Astrocyte (in vitro differentiated cells and primary cell): ENCODE results near the gene CD84. TPM values are rescaled to one million over a fixed set of nuclear protein-coding genes. Genes with fewer than 3 reads are reported as not detected.

Experiments used
- DNase-seq: peaks from one replicate; pipeline ENCODE4 v3.0.0-alpha.2; 2010; ENCODE audit warnings: low read depth
- FAIRE-seq: peaks from 2 replicates; lab custom pipeline; 2011; peaks lifted over from hg19 to GRCh38; lab: Jason Lieb, UNC
- H2AFZ ChIP-seq: 2 replicates; pipeline ENCODE4 v1.6.0; 2012; ENCODE audit warnings: low read depth, low read length, inconsistent platforms
- H3K27ac ChIP-seq: 2 replicates; pipeline ENCODE4 v1.5.1; 2011; ENCODE audit warnings: low read depth, low read length, inconsistent platforms
- H3K27me3 ChIP-seq: 2 replicates; pipeline ENCODE4 v1.6.0; 2011; ENCODE audit warnings: low read length, inconsistent platforms; ENCODE audit not compliant: insufficient read depth
- H3K36me3 ChIP-seq: 2 replicates; pipeline ENCODE4 v1.5.1; 2011; ENCODE audit warnings: low read length, inconsistent platforms; ENCODE audit not compliant: insufficient read depth
- H3K4me1 ChIP-seq: 2 replicates; pipeline ENCODE4 v1.5.1; 2011; ENCODE audit warnings: low read length, inconsistent platforms; ENCODE audit not compliant: insufficient read depth
- H3K4me2 ChIP-seq: 2 replicates; pipeline ENCODE4 v1.6.0; 2012; ENCODE audit warnings: low read length, inconsistent platforms
- H3K4me3 ChIP-seq: 2 replicates; pipeline ENCODE4 v1.5.1; 2011; ENCODE audit warnings: low read depth, mild to moderate bottlenecking, low read length, inconsistent platforms; ENCODE audit not compliant: insufficient read depth
- H3K79me2 ChIP-seq: 2 replicates; pipeline ENCODE4 v1.6.0; 2012; ENCODE audit warnings: mild to moderate bottlenecking, low read length, inconsistent platforms; ENCODE audit not compliant: insufficient read depth
- H3K9ac ChIP-seq: 2 replicates; pipeline ENCODE4 v1.6.0; 2012; ENCODE audit warnings: mild to moderate bottlenecking, low read length, inconsistent platforms
- H3K9me3 ChIP-seq: 2 replicates; pipeline ENCODE4 v1.5.1; 2012; ENCODE audit warnings: low read depth, mild to moderate bottlenecking, low read length, inconsistent platforms; ENCODE audit not compliant: insufficient read depth
- H4K20me1 ChIP-seq: 2 replicates; pipeline ENCODE4 v1.6.0; 2012; ENCODE audit warnings: low read length, inconsistent platforms; ENCODE audit not compliant: insufficient read depth
- H3K27ac Mint-ChIP-seq: one replicate; pipeline ENCODE4 v1.8.0; 2021; ENCODE audit warnings: mild to moderate bottlenecking, mixed read lengths; ENCODE audit not compliant: unreplicated experiment
- H3K27me3 Mint-ChIP-seq: one replicate; pipeline ENCODE4 v1.8.0; 2021; ENCODE audit warnings: low read depth, mixed read lengths; ENCODE audit not compliant: unreplicated experiment
- H3K36me3 Mint-ChIP-seq: one replicate; pipeline ENCODE4 v1.8.0; 2021; ENCODE audit warnings: low read depth, mixed read lengths; ENCODE audit not compliant: unreplicated experiment
- H3K4me1 Mint-ChIP-seq: one replicate; pipeline ENCODE4 v1.8.0; 2021; ENCODE audit warnings: low read depth, mixed read lengths; ENCODE audit not compliant: unreplicated experiment
- H3K4me3 Mint-ChIP-seq: one replicate; pipeline ENCODE4 v1.8.0; 2021; ENCODE audit warnings: mild to moderate bottlenecking, moderate library complexity, mixed read lengths; ENCODE audit not compliant: unreplicated experiment
- H3K9me3 Mint-ChIP-seq: one replicate; pipeline ENCODE4 v1.8.0; 2021; ENCODE audit warnings: mild to moderate bottlenecking, mixed read lengths; ENCODE audit not compliant: unreplicated experiment
- EZH2 ChIP-seq: IDR thresholded peaks from 2 replicates; pipeline ENCODE4 v1.6.1; 2012; ENCODE audit warnings: mild to moderate bottlenecking, low read length, inconsistent platforms; ENCODE audit not compliant: insufficient read depth
- total RNA-seq: library from RNA; stranded (reverse); gene quantifications from 2 replicates; pipeline ENCODE4 v1.2.1, GENCODE V29; 2021
- TF ChIP-seq, protein P1 (sequence below): IDR thresholded peaks from 2 replicates; pipeline ENCODE4 v1.5.1; 2011; ENCODE audit warnings: low read depth, mild to moderate bottlenecking, inconsistent platforms, low read length, moderate library complexity; ENCODE audit not compliant: insufficient read depth

Gene CD84
- total RNA-seq, 1 donor from 2014 or later = not detected

GRCh38 chr1:160538985-160539651, 40.2 kb downstream of the CD84 start:
- H3K4me3 ChIP-seq = no peak overlapping the region
- H3K4me3 Mint-ChIP-seq = no peak overlapping the region
- TF ChIP-seq, protein P1, sequence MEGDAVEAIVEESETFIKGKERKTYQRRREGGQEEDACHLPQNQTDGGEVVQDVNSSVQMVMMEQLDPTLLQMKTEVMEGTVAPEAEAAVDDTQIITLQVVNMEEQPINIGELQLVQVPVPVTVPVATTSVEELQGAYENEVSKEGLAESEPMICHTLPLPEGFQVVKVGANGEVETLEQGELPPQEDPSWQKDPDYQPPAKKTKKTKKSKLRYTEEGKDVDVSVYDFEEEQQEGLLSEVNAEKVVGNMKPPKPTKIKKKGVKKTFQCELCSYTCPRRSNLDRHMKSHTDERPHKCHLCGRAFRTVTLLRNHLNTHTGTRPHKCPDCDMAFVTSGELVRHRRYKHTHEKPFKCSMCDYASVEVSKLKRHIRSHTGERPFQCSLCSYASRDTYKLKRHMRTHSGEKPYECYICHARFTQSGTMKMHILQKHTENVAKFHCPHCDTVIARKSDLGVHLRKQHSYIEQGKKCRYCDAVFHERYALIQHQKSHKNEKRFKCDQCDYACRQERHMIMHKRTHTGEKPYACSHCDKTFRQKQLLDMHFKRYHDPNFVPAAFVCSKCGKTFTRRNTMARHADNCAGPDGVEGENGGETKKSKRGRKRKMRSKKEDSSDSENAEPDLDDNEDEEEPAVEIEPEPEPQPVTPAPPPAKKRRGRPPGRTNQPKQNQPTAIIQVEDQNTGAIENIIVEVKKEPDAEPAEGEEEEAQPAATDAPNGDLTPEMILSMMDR = no peak
- TF ChIP-seq EZH2 = no peak
- no peaks in the 10 kb centered on the region for H3K36me3 ChIP-seq
- H3K27ac Mint-ChIP-seq = no peak overlapping the region
- no peaks in the 10 kb centered on the region for H4K20me1 ChIP-seq
- no peaks in the 10 kb centered on the region for H3K79me2 ChIP-seq
- no peak for DNase-seq
- H3K9me3 Mint-ChIP-seq = peaks cover 6% of the 10 kb centered on the region
- no peaks in the 10 kb centered on the region for H3K27me3 Mint-ChIP-seq
- H3K9me3 ChIP-seq = no peaks in the 10 kb centered on the region
- no peak overlapping the region for H3K27ac ChIP-seq
- H3K36me3 Mint-ChIP-seq = no peaks in the 10 kb centered on the region
- peaks cover 27% of the 10 kb centered on the region for H3K4me1 Mint-ChIP-seq
- H2AFZ ChIP-seq = no peak overlapping the region
- no peak overlapping the region for H3K9ac ChIP-seq
- no peak for FAIRE-seq
- H3K27me3 ChIP-seq = no peaks in the 10 kb centered on the region
- no peak overlapping the region for H3K4me2 ChIP-seq
- no peaks in the 10 kb centered on the region for H3K4me1 ChIP-seq

DNA sequence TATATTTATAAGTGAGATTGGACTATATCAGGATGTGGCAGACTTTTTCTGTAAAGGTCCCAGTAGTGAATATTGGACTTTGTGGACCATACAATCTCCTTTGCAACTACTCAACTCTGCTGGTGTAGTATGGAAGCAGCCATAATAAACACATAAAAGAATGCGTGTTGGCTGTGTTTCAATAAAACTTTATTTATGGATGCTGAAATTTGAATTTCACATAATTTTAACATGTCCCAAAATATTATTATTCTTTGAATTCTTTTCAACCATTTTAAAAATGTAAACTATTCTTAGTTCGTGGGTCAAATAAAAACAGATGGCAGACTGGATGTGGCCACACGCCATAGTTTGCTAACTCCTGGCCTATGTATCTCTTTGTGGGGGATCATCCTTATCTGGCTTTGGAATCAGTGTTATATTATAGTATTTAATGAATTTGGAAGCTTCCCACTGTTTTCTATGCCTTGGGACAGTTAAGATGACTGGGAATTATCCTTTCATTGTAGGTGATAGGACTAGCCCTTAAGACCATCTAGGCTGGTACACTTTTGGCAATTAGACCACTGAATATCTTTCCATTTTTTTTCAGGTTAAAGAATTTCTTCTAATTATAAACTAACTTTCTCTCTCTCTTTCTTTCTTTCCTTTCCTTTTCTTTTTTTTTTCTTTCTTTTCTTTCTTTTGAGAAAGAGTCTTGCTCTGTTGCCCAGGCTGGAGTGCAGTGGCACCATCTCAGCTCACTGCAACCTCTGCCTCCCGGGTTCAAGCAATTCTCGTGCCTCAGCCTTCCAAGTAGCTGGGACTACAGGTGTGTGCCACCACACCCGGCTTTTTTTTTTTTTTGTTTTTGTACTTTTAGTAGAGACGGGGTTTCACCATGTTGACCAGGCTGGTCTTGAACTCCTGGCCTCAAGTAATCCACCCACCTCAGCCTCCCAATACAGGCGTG, 41.3 kb downstream of the CD84 start:
- no peaks in the 10 kb centered on the region for H4K20me1 ChIP-seq
- DNase-seq = no peak
- no peaks in the 10 kb centered on the region for H3K27me3 ChIP-seq
- Mint-ChIP-seq H3K4me1 (peaks cover 27% of the 10 kb centered on the region), H3K27ac (no peak overlapping the region), H3K36me3 (no peaks in the 10 kb centered on the region), H3K27me3 (no peaks in the 10 kb centered on the region), H3K4me3 (no peak overlapping the region), H3K9me3 (peaks cover 6% of the 10 kb centered on the region)
- no peaks in the 10 kb centered on the region for H3K4me1 ChIP-seq
- H3K4me3 ChIP-seq = no peak overlapping the region
- H3K9ac ChIP-seq = no peak overlapping the region
- no peak overlapping the region for H3K27ac ChIP-seq
- no peak for TF ChIP-seq EZH2
- TF ChIP-seq, protein P1 = no peak
- H3K9me3 ChIP-seq = no peaks in the 10 kb centered on the region
- FAIRE-seq = no peak
- H3K36me3 ChIP-seq = no peaks in the 10 kb centered on the region
- H3K79me2 ChIP-seq = no peaks in the 10 kb centered on the region
- H2AFZ ChIP-seq = no peak overlapping the region
- H3K4me2 ChIP-seq = no peak overlapping the region
